Mesendoderm (in vitro differentiated cells): ENCODE results near the gene RETREG2.

Experiments
- DNase-seq: peaks from one replicate; pipeline ENCODE4 v3.0.0; 2013
- H2AK5ac ChIP-seq: 2 replicates; pipeline ENCODE4 v1.6.1; 2013; ENCODE audit warnings: low read length, inconsistent platforms
- H2BK120ac ChIP-seq: 2 replicates; pipeline ENCODE4 v1.6.1; 2013; ENCODE audit warnings: low read depth, mild to moderate bottlenecking, low read length, moderate library complexity, mixed read lengths
- H2BK15ac ChIP-seq: replicated peaks from 2 replicates; pipeline ENCODE4 v1.6.1; 2013; ENCODE audit warnings: low read depth, mild to moderate bottlenecking, moderate library complexity
- H2BK5ac ChIP-seq: 2 replicates; pipeline ENCODE4 v1.6.1; 2013; ENCODE audit warnings: low read length, inconsistent platforms
- H3K18ac ChIP-seq: 2 replicates; pipeline ENCODE4 v1.6.1; 2013; ENCODE audit warnings: mild to moderate bottlenecking, low read length, mixed read lengths
- H3K23ac ChIP-seq: one replicate; pipeline ENCODE4 v1.6.1; 2013; ENCODE audit warnings: low read length
- H3K27ac ChIP-seq: 2 replicates; pipeline ENCODE4 v1.5.1; 2013; ENCODE audit warnings: low read depth, mild to moderate bottlenecking, inconsistent platforms, low read length, moderate library complexity
- H3K27me3 ChIP-seq: 2 replicates; pipeline ENCODE4 v1.6.1; 2013; ENCODE audit warnings: low read length, control low read depth, mild to moderate bottlenecking, inconsistent platforms; ENCODE audit not compliant: insufficient read depth, poor library complexity
- H3K36me3 ChIP-seq: 2 replicates; pipeline ENCODE4 v1.6.1; 2013; ENCODE audit warnings: low read length, inconsistent platforms; ENCODE audit not compliant: control insufficient read depth, insufficient read depth
- H3K4ac ChIP-seq: one replicate; pipeline ENCODE4 v1.6.1; 2013; ENCODE audit warnings: low read depth, mild to moderate bottlenecking, low read length, moderate library complexity
- H3K4me1 ChIP-seq: 2 replicates; pipeline ENCODE4 v1.6.1; 2013; ENCODE audit warnings: low read depth, low read length, inconsistent platforms; ENCODE audit not compliant: control insufficient read depth
- H3K4me2 ChIP-seq: 2 replicates; pipeline ENCODE4 v1.6.1; 2013; ENCODE audit warnings: low read length
- H3K4me3 ChIP-seq: 2 replicates; pipeline ENCODE4 v1.5.1; 2013; ENCODE audit warnings: mild to moderate bottlenecking, low read length
- H3K56ac ChIP-seq: one replicate; pipeline ENCODE4 v1.6.1; 2013; ENCODE audit warnings: low read length
- H3K79me1 ChIP-seq: 2 replicates; pipeline ENCODE4 v1.6.1; 2013; ENCODE audit warnings: low read length, inconsistent platforms
- H3K79me2 ChIP-seq: 2 replicates; pipeline ENCODE4 v1.6.1; 2013; ENCODE audit warnings: mild to moderate bottlenecking, low read length; ENCODE audit not compliant: control insufficient read depth, insufficient read depth
- H3K9ac ChIP-seq: 2 replicates; pipeline ENCODE4 v1.6.1; 2013; ENCODE audit warnings: low read length, inconsistent platforms
- H4K5ac ChIP-seq: one replicate; pipeline ENCODE4 v1.6.1; 2013; ENCODE audit warnings: low read length
- H4K8ac ChIP-seq: one replicate; pipeline ENCODE4 v1.6.1; 2013; ENCODE audit warnings: low read depth, mild to moderate bottlenecking, control low read depth, low read length, moderate library complexity
- WGBS: extraction: QIAGEN DNeasy Blood & Tissue Kit; methylation state at CpG from one replicate; pipeline ENCODE4 v1.1.7; 2013; ENCODE audit warnings: low lambda C conversion rate, missing lambda C conversion rate; ENCODE audit not compliant: insufficient coverage; ENCODE audit errors: extremely low coverage; 5-methylcytosine and 5-hydroxymethylcytosine counted together

RETREG2 gene

DNA sequence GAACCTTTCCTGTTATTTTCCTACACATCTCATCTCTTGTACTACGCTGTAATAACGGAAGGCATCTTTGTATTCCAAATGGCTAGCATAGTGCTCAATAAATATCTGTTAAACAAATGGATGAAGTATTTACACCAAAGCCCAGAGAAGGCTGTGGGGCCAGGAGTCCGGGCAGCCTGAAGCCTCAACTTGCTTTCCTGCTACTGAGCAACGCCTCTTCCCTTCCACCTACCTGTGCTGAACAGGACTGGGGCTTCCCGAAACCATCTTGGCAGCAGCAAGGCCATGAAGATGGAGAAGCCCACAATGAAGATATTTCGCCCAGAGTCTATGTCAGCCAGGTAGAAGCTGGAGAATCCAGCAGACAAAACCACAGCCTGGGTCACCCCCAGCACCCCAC, 14.9 kb upstream of the RETREG2 start:
- no peak overlapping the region for H2AK5ac ChIP-seq
- H2BK5ac ChIP-seq = no peak overlapping the region
- H3K4me3 ChIP-seq = no peak overlapping the region
- no peak overlapping the region for H3K23ac ChIP-seq
- H3K4me2 ChIP-seq = no peak overlapping the region
- no peaks in the 10 kb centered on the region for H3K36me3 ChIP-seq
- DNase-seq = no peak
- H3K4me1 ChIP-seq = peaks cover 3% of the 10 kb centered on the region
- no peaks in the 10 kb centered on the region for H3K79me2 ChIP-seq
- no peak overlapping the region for H3K56ac ChIP-seq
- H4K5ac ChIP-seq = no peak overlapping the region
- H3K27ac ChIP-seq = no peak overlapping the region
- no peaks in the 10 kb centered on the region for H3K27me3 ChIP-seq
- no peak overlapping the region for H2BK15ac ChIP-seq
- H3K18ac ChIP-seq = no peak overlapping the region
- WGBS = no CpG with 5 or more reads among the region's 6 CpGs
- no peak overlapping the region for H4K8ac ChIP-seq
- no peak overlapping the region for H2BK120ac ChIP-seq
- H3K79me1 ChIP-seq = no peaks in the 10 kb centered on the region
- no peak overlapping the region for H3K9ac ChIP-seq
- no peak overlapping the region for H3K4ac ChIP-seq

DNA sequence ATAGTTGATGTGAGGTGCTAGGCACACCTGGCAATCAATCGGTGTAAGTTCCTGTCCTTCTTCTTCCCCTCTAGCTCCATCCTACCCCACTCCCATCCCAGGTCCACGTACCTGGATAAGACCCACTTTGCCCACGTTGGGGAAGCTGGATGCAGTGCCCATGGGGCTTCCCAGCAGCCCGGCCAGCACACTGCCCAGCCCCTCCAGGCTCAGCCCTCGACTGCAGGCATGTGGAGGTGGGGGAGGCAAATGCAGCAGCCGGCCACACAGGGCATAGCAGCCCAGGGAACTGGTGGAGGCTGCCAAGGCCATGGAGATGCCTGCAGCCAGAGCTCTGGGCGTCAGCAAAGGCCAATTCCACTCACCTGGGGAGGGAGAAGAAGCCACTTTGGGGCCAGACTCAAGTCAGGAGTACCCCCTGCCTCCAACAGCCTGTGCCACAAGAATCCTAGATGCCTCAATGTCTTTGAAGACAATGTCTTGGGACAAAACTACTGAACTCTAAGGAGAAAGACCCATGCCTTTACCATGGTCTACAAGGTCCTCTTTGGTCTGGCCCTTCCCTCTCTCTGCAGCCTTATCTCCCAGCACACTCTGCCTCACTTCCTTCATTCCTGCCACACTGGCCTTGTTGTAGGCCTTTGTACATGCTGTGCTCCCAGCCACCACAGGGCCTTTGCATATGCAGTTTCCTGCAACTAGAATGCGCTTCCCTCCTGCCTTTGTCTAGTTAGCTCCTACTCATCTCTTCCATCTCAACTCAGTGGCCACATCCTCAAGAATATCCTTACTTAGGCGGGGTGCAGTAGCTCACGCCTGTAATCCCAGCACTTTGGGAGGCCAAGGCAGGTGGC, 12.8 kb upstream of the RETREG2 start:
- H2BK120ac ChIP-seq = no peak overlapping the region
- H3K27ac ChIP-seq = no peak overlapping the region
- H3K79me2 ChIP-seq = no peaks in the 10 kb centered on the region
- no peaks in the 10 kb centered on the region for H3K36me3 ChIP-seq
- H2BK15ac ChIP-seq = no peak overlapping the region
- H2AK5ac ChIP-seq = no peak overlapping the region
- no peak overlapping the region for H3K4ac ChIP-seq
- H3K56ac ChIP-seq = no peak overlapping the region
- WGBS = no CpG with 5 or more reads among the region's 10 CpGs
- no peak overlapping the region for H3K4me3 ChIP-seq
- no peak for DNase-seq
- no peak overlapping the region for H3K18ac ChIP-seq
- H3K23ac ChIP-seq = no peak overlapping the region
- H3K27me3 ChIP-seq = no peaks in the 10 kb centered on the region
- H3K79me1 ChIP-seq = no peaks in the 10 kb centered on the region
- no peak overlapping the region for H3K9ac ChIP-seq
- H4K8ac ChIP-seq = no peak overlapping the region
- H3K4me2 ChIP-seq = no peak overlapping the region
- no peak overlapping the region for H4K5ac ChIP-seq
- H3K4me1 ChIP-seq = peaks cover 3% of the 10 kb centered on the region
- H2BK5ac ChIP-seq = no peak overlapping the region

DNA sequence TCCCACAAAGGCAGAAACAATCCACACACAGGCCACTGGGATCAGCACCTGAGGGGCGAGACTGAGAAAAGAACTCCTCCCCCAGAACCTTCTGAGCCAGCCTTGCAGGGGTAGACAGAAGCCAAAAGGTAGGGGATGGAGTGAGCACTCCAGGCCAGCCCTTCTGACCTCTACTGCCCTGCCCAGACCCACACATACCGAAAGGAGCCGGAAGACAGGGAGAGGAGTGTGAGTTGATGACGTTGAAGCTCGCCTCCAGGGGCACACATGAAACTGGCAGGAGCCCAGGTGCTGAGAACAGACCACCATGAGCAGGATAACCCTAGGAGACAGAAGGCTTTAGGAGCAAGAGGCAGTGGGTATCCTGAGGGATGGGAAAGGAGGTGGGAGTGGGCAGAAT, 10.1 kb upstream of the RETREG2 start:
- H2BK120ac ChIP-seq = no peak overlapping the region
- H3K36me3 ChIP-seq = no peaks in the 10 kb centered on the region
- no peak overlapping the region for H2AK5ac ChIP-seq
- H3K4me2 ChIP-seq = no peak overlapping the region
- H3K79me1 ChIP-seq = no peaks in the 10 kb centered on the region
- H4K5ac ChIP-seq = no peak overlapping the region
- H4K8ac ChIP-seq = no peak overlapping the region
- no peak overlapping the region for H3K9ac ChIP-seq
- DNase-seq = no peak
- no peak overlapping the region for H3K4me3 ChIP-seq
- no peak overlapping the region for H2BK15ac ChIP-seq
- H3K4me1 ChIP-seq = no peaks in the 10 kb centered on the region
- no peaks in the 10 kb centered on the region for H3K79me2 ChIP-seq
- no peak overlapping the region for H3K27ac ChIP-seq
- H3K27me3 ChIP-seq = no peaks in the 10 kb centered on the region
- no peak overlapping the region for H3K18ac ChIP-seq
- no CpG with 5 or more reads among the region's 5 CpGs for WGBS
- H3K23ac ChIP-seq = no peak overlapping the region
- no peak overlapping the region for H3K56ac ChIP-seq
- H2BK5ac ChIP-seq = no peak overlapping the region
- H3K4ac ChIP-seq = no peak overlapping the region

DNA sequence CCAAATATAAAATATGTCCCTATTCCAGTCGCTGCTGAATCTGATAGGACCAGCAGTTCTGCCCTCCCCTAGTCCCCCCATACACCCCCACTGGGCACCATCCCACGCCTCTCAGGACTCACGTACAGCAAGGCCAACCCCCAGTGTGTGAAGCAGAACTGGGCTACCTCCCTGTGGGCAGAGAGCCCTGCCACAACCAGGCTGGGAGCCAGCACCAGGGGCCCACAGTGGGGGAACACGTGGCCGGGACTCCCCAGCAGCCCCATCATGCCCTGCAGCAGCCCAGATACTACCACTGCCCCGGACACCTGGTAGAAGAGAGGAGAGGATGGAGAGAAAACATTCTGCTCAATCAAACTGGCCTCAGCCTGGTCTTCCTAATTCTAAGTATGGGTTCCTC, 9.5 kb upstream of the RETREG2 start:
- H2AK5ac ChIP-seq = no peak overlapping the region

DNA sequence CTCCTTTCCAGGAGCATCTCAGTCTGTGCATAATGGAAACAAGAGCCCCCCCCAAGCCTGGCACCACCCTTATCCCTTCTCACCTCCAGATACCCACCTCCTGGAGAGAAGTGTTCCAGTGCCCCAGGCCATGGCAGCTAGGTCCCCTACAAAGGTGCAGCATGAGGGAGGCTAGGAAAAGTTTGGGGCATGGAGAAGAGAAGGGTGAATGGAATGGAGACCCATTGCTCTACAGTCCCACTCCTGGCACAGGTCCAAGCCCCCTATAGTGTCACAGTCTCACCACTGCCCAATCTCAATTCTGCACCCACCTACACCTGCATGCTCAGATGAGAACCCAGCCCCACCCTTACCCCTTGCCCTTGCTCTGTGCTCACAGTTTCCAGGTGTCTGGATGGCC, 9.1 kb upstream of the RETREG2 start:
- Histone ChIP-seq H3K27ac (no peak overlapping the region), H3K56ac (no peak overlapping the region), H2BK120ac (no peak overlapping the region), H3K79me1 (no peaks in the 10 kb centered on the region), H3K4me3 (no peak overlapping the region), H4K5ac (no peak overlapping the region), H3K4ac (no peak overlapping the region), H3K27me3 (no peaks in the 10 kb centered on the region), H3K4me2 (no peak overlapping the region), H3K4me1 (no peaks in the 10 kb centered on the region), H2BK15ac (no peak overlapping the region), H3K79me2 (no peaks in the 10 kb centered on the region), H4K8ac (no peak overlapping the region), H2AK5ac (no peak overlapping the region), H3K18ac (no peak overlapping the region), H2BK5ac (no peak overlapping the region), H3K36me3 (no peaks in the 10 kb centered on the region), H3K23ac (no peak overlapping the region), H3K9ac (no peak overlapping the region)
- no peak for DNase-seq

More for the DNA sequence above, 9.5 kb upstream of the RETREG2 start:
- Histone ChIP-seq H3K27me3 (no peaks in the 10 kb centered on the region), H3K4ac (no peak overlapping the region), H3K56ac (no peak overlapping the region), H4K8ac (no peak overlapping the region), H3K4me1 (no peaks in the 10 kb centered on the region), H3K4me3 (no peak overlapping the region), H2BK15ac (no peak overlapping the region), H4K5ac (no peak overlapping the region), H3K4me2 (no peak overlapping the region), H3K79me1 (no peaks in the 10 kb centered on the region), H2BK120ac (no peak overlapping the region), H3K23ac (no peak overlapping the region), H3K36me3 (no peaks in the 10 kb centered on the region), H3K27ac (no peak overlapping the region), H2BK5ac (no peak overlapping the region), H3K9ac (no peak overlapping the region), H3K18ac (no peak overlapping the region), H3K79me2 (no peaks in the 10 kb centered on the region)
- WGBS = no CpG with 5 or more reads among the region's 6 CpGs
- DNase-seq = no peak
